CD4-positive, alpha-beta T cell treated with Interleukin-4 for 1 hour (primary cell): ENCODE data around the gene CLP1.

Experiments used
- DNase-seq, 2 donors: peaks; one replicate each; pipeline ENCODE4 v3.0.0-alpha.2; 2020 to 2022

Gene CLP1

GRCh38 chr11:57657194-57658022 is at the start of gene CLP1:
Gene CLP1 (plus strand): TSS chr11:57657762. CDS start chr11:57659477, 1,715 bp downstream.
- DNase-seq: peak; percentile 98 to 99

GRCh38 chr11:57610170-57610569 is 47.4 kb upstream of the CLP1 start:
- DNase-seq: no peak

- no peak for DNase-seq
These were observed 43.3 kb upstream of the CLP1 start for GRCh38 chr11:57614234-57614772.

- DNase-seq: no peak
These were observed 42.3 kb upstream of the CLP1 start for GRCh38 chr11:57615308-57615707.

- DNase-seq: no peak
These were observed 41.0 kb upstream of the CLP1 start for GRCh38 chr11:57616595-57616994.

- no peak for DNase-seq
These were observed 39.1 kb upstream of the CLP1 start for GRCh38 chr11:57618438-57618837.

- DNase-seq: no peak
These were observed 38.2 kb upstream of the CLP1 start for GRCh38 chr11:57619331-57619730.

GRCh38 chr11:57620467-57620866 is 37.1 kb upstream of the CLP1 start:
- no peak for DNase-seq

- DNase-seq: no peak
These were observed 35.3 kb upstream of the CLP1 start for GRCh38 chr11:57622263-57622662.

- no peak for DNase-seq
These were observed 32.7 kb upstream of the CLP1 start for GRCh38 chr11:57624864-57625263.

- DNase-seq: no peak
These were observed 30.7 kb upstream of the CLP1 start for GRCh38 chr11:57626895-57627294.

- no peak for DNase-seq
These were observed 27.4 kb upstream of the CLP1 start for GRCh38 chr11:57630171-57630570.

GRCh38 chr11:57632116-57632515 is 25.4 kb upstream of the CLP1 start:
- DNase-seq: no peak

- no peak for DNase-seq
These were observed 24.0 kb upstream of the CLP1 start for GRCh38 chr11:57633394-57634070.

GRCh38 chr11:57634311-57634710 is 23.3 kb upstream of the CLP1 start:
- no peak for DNase-seq

GRCh38 chr11:57635246-57635645 is 22.3 kb upstream of the CLP1 start:
- DNase-seq: no peak

- no peak for DNase-seq
These were observed 19.9 kb upstream of the CLP1 start for GRCh38 chr11:57637626-57638004.

- DNase-seq: no peak
These were observed 19.4 kb upstream of the CLP1 start for GRCh38 chr11:57638005-57638781.

GRCh38 chr11:57638811-57639320 is 18.7 kb upstream of the CLP1 start:
- peak in 1 of 2 donors; percentile 31 for DNase-seq

- no peak for DNase-seq
These were observed 18.1 kb upstream of the CLP1 start for GRCh38 chr11:57639321-57640067.

- no peak for DNase-seq
These were observed 17.3 kb upstream of the CLP1 start for GRCh38 chr11:57640068-57640800.
